BLaER1 (cell line): ENCODE measurements around the gene NTRK3.
"Not testable (repeated sequence)": the region's sequence is repeated elsewhere in the genome, so short reads cannot be mapped to it uniquely, and the experiment has no call there.

Experiments
- H3K27ac ChIP-seq: shearing (Covaris generic); formaldehyde crosslinking; 2 replicates; pipeline ENCODE4 v1.8.1; 2022
- H3K27me3 ChIP-seq: shearing (Covaris generic); formaldehyde crosslinking; 2 replicates; pipeline ENCODE4 v1.8.1; 2022
- H3K36me3 ChIP-seq: shearing (Covaris generic); formaldehyde crosslinking; 2 replicates; pipeline ENCODE4 v1.8.1; 2022
- H3K4me1 ChIP-seq: shearing (Covaris generic); formaldehyde crosslinking; 2 replicates; pipeline ENCODE4 v1.8.1; 2022
- H3K4me2 ChIP-seq: shearing (Covaris generic); formaldehyde crosslinking; 2 replicates; pipeline ENCODE4 v1.8.1; 2022
- H3K4me3 ChIP-seq: shearing (Covaris generic); formaldehyde crosslinking; 2 replicates; pipeline ENCODE4 v1.8.1; 2022
- H3K9ac ChIP-seq: shearing (Covaris generic); formaldehyde crosslinking; 2 replicates; pipeline ENCODE4 v1.8.1; 2022
- H3K9me3 ChIP-seq: shearing (Covaris generic); formaldehyde crosslinking; 2 replicates; pipeline ENCODE4 v1.8.1; 2022
- H4K20me1 ChIP-seq: shearing (Covaris generic); formaldehyde crosslinking; 2 replicates; pipeline ENCODE4 v1.8.1; 2022
- Cebpa-rat ChIP-seq: shearing (Covaris generic); IDR thresholded peaks from 2 replicates; pipeline ENCODE4 v1.8.1; 2022

Gene NTRK3

DNA sequence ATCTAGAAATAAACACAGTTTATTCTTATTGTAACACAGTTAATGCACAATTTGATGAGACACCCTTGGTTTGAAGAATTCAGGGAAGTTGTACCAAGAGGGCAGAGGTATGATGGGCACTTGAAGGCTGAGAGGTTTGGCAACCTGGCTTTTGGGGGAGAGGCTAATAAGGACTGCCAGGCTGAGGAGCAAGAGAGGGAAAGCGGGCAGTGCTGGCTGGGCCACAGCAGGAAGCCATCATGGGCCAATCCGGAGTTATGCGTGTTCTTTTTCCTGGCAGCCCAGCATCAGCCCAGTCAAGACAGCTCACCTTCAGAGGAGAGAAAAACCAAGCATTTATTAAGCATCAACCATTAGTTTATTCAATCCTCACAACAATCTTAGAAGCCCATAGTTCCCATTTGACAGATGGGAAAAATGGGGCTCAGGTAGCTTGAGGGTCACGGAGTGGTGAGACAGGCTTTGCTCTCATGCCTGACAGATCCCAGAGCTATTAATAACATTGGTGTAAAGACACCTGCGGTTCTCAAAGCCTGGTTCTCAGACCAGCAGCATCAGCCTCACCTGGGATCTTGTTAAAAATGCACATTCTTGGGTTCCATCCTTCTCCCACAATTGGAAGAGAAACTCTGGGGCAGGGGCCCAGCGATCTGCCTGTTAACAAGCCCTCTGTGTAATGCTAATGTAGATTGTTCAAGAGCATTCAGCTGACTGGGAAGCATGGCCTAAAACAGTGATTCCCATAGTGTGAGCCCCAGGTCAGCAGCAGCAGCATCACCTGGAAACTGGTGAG lies 183.7 kb downstream of the NTRK3 start:
- H3K9me3 ChIP-seq: no peaks in the 10 kb centered on the region
- H3K4me3 ChIP-seq: no peak overlapping the region
- no peak overlapping the region for H3K9ac ChIP-seq
- H3K4me2 ChIP-seq: no peak overlapping the region
- no peaks in the 10 kb centered on the region for H3K27me3 ChIP-seq
- no peak overlapping the region for H3K27ac ChIP-seq
- H3K36me3 ChIP-seq: no peaks in the 10 kb centered on the region
- H3K4me1 ChIP-seq: peaks cover 16% of the 10 kb centered on the region
- no peaks in the 10 kb centered on the region for H4K20me1 ChIP-seq
- TF ChIP-seq Cebpa-rat: no peak

DNA sequence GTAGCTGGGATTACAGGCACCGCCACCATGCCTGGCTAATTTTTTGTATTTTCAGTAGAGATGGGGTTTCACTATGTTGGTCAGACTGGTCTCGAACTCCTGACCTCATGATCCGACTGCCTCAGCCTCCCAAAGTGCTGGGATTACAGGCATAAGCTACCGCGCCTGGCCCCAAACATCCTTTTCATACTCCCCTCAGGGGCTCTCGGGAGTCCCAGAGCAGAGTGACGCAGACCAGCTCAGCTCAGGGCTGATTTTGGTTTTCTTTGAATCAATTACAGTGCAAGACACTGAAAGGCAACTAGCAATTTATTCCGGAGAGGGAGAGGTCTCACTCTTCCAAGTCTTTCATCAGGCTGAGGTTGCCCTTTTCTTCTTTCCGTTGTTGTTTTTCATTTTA lies 184.4 kb downstream of the NTRK3 start:
- not testable (repeated sequence) for H3K27ac ChIP-seq, H3K9me3 ChIP-seq, H4K20me1 ChIP-seq, H3K4me2 ChIP-seq, H3K36me3 ChIP-seq, H3K27me3 ChIP-seq, H3K9ac ChIP-seq, H3K4me3 ChIP-seq
- H3K4me1 ChIP-seq: peaks cover 16% of the 10 kb centered on the region

DNA sequence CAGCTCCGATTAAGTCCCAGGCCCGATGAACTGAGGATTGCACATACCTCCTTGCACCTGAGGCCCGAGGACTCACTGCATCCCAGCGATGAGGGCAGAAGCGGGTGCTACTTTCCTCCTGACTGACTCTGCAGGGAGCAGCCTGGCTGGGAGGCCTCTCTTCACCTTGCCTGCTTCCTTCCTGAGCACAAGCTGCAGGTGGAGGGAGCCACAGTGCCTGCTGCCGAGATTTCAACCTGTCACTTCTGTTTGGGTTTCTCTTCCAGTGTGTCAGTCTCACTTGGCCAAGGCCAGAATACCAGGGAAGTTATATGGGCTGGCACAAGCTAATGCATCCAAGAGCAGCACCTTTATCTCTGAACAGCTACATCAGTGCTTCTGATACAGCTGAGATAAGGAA lies 185.4 kb downstream of the NTRK3 start:
- Histone ChIP-seq H4K20me1 (no peaks in the 10 kb centered on the region), H3K27ac (no peak overlapping the region), H3K4me1 (peaks cover 21% of the 10 kb centered on the region), H3K9me3 (no peaks in the 10 kb centered on the region), H3K4me2 (no peak overlapping the region), H3K36me3 (no peaks in the 10 kb centered on the region), H3K27me3 (no peaks in the 10 kb centered on the region), H3K9ac (no peak overlapping the region), H3K4me3 (no peak overlapping the region)
- no peak for TF ChIP-seq Cebpa-rat

DNA sequence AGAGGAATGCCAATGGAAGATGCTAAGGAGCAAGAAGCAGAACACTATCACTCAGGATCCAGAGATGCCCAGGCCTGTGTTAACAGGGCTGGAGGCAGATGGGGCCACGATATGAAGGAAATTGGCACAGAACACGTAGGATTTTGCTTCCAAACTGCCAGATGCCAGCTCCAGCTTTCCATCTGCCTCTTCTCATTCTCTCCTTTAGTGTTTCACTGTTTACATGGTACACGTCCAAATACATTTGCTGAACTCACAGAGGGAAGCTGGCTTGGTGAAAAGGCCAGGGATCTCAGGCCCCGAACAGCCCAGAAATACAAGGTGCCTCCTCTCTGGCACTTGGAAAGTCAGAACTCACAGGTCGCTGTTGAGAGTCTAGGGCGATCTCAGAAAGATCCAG lies 187.0 kb downstream of the NTRK3 start:
- Histone ChIP-seq H4K20me1 (no peaks in the 10 kb centered on the region), H3K4me2 (no peak overlapping the region), H3K9ac (no peak overlapping the region), H3K4me1 (peaks cover 27% of the 10 kb centered on the region), H3K27me3 (no peaks in the 10 kb centered on the region), H3K4me3 (no peak overlapping the region), H3K27ac (no peak overlapping the region), H3K36me3 (no peaks in the 10 kb centered on the region), H3K9me3 (no peaks in the 10 kb centered on the region)
- TF ChIP-seq Cebpa-rat: no peak

DNA sequence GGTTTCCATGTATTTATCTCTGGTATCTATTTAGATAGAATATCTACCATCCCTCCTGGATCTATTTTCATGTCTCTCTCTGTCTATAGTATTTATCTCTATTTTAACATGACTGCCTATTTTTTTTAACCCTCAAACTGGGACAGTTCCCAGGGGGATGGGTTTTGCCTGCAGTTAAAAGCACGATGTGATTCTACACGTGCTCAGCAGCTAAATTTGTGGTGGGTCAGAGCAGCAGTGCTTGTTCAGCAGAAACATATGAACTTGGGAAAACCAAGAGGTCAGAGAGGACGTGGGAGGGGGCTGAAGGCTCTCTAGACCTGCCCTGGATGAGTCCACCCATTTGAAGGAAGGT lies 189.2 kb downstream of the NTRK3 start:
- H3K4me3 ChIP-seq: no peak overlapping the region
- H3K27ac ChIP-seq: peak overlapping the region; percentile 57
- peak overlapping the region; percentile 52; the same call in 1 of the 2 replicates for H3K9ac ChIP-seq
- H3K4me2 ChIP-seq: peak overlapping the region; percentile 68
- no peaks in the 10 kb centered on the region for H3K27me3 ChIP-seq
- TF ChIP-seq Cebpa-rat: no peak
- no peaks in the 10 kb centered on the region for H3K36me3 ChIP-seq
- H3K4me1 ChIP-seq: peaks cover 27% of the 10 kb centered on the region
- H4K20me1 ChIP-seq: no peaks in the 10 kb centered on the region
- no peaks in the 10 kb centered on the region for H3K9me3 ChIP-seq

DNA sequence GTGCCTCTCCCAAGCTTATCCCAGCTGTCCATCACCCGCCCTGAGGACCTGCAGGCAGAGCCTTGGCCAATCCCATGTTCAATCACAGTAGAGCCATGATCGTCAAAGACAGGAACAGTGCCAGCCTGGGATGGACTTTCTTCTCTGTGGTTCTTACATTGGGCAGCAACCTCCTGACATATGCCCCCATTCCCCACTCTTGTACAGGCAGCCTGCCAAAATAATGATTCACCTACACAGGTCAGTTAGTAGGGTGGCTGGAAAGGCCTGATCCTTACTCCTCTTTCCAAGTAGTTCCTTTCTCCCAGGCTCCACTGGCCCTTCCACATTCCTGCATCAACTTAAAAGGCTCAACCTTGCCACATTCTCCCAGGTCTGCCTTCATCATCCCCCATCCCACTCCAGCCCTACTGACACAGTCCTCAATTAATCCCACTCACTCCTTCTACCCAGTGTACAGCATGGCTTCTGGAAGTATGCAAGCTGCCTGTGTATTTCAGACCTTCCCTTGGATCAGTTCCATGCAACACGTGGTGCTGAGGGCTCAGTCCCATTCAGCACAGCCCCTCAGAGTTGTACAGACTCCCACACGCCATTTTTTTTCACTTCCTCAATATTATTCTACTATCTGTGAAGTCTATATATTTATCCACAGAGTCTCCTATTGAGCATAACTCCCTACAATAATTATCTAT lies 189.8 kb downstream of the NTRK3 start:
- TF ChIP-seq Cebpa-rat: no peak
- Histone ChIP-seq H3K4me1 (peaks cover 27% of the 10 kb centered on the region), H4K20me1 (no peaks in the 10 kb centered on the region), H3K4me3 (no peak overlapping the region), H3K27me3 (no peaks in the 10 kb centered on the region), H3K27ac (no peak overlapping the region), H3K9me3 (no peaks in the 10 kb centered on the region), H3K4me2 (peak overlapping the region; percentile 68), H3K9ac (no peak overlapping the region), H3K36me3 (no peaks in the 10 kb centered on the region)

DNA sequence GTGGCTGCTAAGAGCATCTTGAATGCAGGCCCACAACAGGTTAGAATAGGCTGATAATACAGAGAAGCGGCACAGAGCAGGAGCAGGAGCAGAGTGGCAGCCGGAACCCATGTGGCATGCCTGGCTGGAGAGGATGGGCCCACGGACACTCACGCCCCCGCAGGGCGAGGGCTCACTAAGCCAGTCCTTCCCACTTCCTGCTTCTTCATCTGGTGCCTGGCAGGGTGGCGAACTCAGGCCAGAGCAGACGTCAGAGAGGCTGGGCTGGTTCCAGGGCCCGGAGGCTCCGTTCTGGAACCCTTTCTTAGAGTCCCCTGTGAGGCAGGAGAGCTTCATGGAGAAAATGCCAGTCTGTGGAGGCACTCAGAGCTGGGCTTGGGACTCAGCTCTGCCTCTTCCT lies 195.1 kb downstream of the NTRK3 start:
- no peak overlapping the region for H3K27ac ChIP-seq
- H4K20me1 ChIP-seq: no peaks in the 10 kb centered on the region
- H3K4me2 ChIP-seq: no peak overlapping the region
- peaks cover 9% of the 10 kb centered on the region for H3K4me1 ChIP-seq
- TF ChIP-seq Cebpa-rat: no peak
- no peak overlapping the region for H3K9ac ChIP-seq
- no peaks in the 10 kb centered on the region for H3K27me3 ChIP-seq
- no peaks in the 10 kb centered on the region for H3K9me3 ChIP-seq
- no peaks in the 10 kb centered on the region for H3K36me3 ChIP-seq
- H3K4me3 ChIP-seq: no peak overlapping the region

DNA sequence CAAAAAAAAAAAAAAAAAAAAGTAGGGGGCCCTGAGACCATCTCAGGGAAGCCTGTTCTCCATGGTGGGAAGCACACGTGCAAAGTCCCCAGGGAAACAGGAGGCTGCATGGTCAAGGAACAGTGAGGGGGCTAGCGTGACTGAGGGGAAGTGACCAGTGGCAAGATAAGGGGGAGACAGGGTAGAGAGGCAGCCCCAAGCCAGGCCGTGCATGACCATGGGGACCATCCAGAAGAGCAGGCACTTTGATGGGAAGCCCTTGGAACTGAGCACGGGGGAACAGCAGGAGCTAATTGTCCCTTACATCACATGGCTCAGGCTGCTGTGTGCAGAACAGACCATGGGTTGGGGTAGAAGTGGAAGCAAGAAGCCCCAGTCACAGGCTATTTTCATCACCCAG lies 196.2 kb downstream of the NTRK3 start:
- Histone ChIP-seq H3K9ac (no peak overlapping the region), H3K27ac (no peak overlapping the region), H3K27me3 (no peaks in the 10 kb centered on the region), H4K20me1 (no peaks in the 10 kb centered on the region), H3K4me3 (no peak overlapping the region), H3K9me3 (no peaks in the 10 kb centered on the region), H3K4me2 (no peak overlapping the region), H3K4me1 (no peaks in the 10 kb centered on the region), H3K36me3 (no peaks in the 10 kb centered on the region)
- TF ChIP-seq Cebpa-rat: no peak

DNA sequence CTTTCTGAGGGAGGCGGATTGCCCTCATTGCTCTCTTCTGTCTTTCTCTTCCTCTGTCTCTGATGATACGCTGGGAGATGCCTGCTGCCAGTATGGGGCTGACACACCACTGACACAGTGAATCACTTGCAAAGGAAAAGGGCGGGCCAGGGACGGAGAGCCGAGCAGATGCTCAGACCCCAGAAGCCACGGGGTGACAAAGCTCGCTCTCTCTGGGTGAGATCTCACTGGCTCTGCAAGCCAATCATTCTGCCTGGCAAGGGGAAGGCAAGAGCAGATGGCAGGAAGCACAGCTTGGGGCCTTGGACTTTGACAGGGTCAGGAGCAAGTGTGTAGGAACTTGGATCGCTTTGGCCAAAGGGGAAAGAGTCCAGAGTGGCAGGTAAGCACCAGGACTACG lies 198.7 kb downstream of the NTRK3 start:
- no peak for TF ChIP-seq Cebpa-rat
- Histone ChIP-seq H3K4me2 (no peak overlapping the region), H4K20me1 (no peaks in the 10 kb centered on the region), H3K9me3 (no peaks in the 10 kb centered on the region), H3K27me3 (no peaks in the 10 kb centered on the region), H3K4me1 (no peaks in the 10 kb centered on the region), H3K4me3 (no peak overlapping the region), H3K9ac (no peak overlapping the region), H3K36me3 (no peaks in the 10 kb centered on the region), H3K27ac (no peak overlapping the region)

DNA sequence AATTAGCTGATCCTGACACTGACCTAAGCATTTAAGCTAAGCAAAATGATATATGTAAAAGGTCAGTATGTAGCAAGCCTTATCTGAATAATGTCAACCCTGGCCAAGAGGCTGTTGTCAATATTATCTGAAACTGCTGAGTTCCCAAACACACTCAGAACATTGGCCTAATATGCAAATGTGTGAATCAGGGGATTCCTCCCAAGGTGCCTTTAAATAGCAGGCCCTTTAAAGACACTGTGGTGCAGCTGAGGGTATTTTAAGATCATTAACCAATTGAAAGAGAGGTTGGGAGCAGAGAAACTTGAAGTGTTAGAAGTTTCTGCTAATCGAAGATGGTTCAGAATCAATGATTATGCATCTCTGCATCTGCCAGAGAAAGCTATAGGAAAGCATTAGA lies 207.0 kb downstream of the NTRK3 start:
- H4K20me1 ChIP-seq: no peaks in the 10 kb centered on the region
- 0 out of 2 replicates have a peak overlapping the region, but pooled peaks have one; percentile 9 for H3K4me2 ChIP-seq
- H3K27ac ChIP-seq: no peak overlapping the region
- no peak overlapping the region for H3K4me3 ChIP-seq
- no peaks in the 10 kb centered on the region for H3K27me3 ChIP-seq
- no peaks in the 10 kb centered on the region for H3K9me3 ChIP-seq
- H3K4me1 ChIP-seq: no peaks in the 10 kb centered on the region; the same call in 1 of the 2 replicates
- no peak for TF ChIP-seq Cebpa-rat
- no peak overlapping the region for H3K9ac ChIP-seq
- no peaks in the 10 kb centered on the region for H3K36me3 ChIP-seq
